RCC 7860 (cell line): Measurements from ENCODE around the gene ACSM2B.
"Not testable (repeated sequence)": the region's sequence is repeated elsewhere in the genome, so short reads cannot be mapped to it uniquely, and the experiment has no call there.

Source experiments
- DNase-seq: peaks from one replicate; pipeline ENCODE4 v3.0.0-alpha.2; 2015; ENCODE audit warnings: low spot score
- FAIRE-seq: peaks from 2 replicates; lab custom pipeline; 2012; peaks lifted over from hg19 to GRCh38; lab: Jason Lieb, UNC

ACSM2B gene

GRCh38 chr16:20540603-20541316 is 35.4 kb downstream of the ACSM2B start:
- FAIRE-seq: not testable (repeated sequence)

GRCh38 chr16:20538687-20539086 is 37.5 kb downstream of the ACSM2B start:
- FAIRE-seq: no peak
- DNase-seq: no peak

More at GRCh38 chr16:20540603-20541316, 35.4 kb downstream of the ACSM2B start:
- DNase-seq: not testable (repeated sequence)

GRCh38 chr16:20538181-20538580 is 38.0 kb downstream of the ACSM2B start:
- DNase-seq (no peak), FAIRE-seq (no peak)

GRCh38 chr16:20536669-20537068 is 39.5 kb downstream of the ACSM2B start:
- DNase-seq: not testable (repeated sequence)

GRCh38 chr16:20532284-20532792 is 43.8 kb downstream of the ACSM2B start:
- DNase-seq, FAIRE-seq: not testable (repeated sequence)

More at GRCh38 chr16:20536669-20537068, 39.5 kb downstream of the ACSM2B start:
- not testable (repeated sequence) for FAIRE-seq

GRCh38 chr16:20531795-20532194 is 44.4 kb downstream of the ACSM2B start:
- not testable (repeated sequence) for FAIRE-seq

GRCh38 chr16:20520103-20520502 is 56.1 kb downstream of the ACSM2B start:
- FAIRE-seq (no peak), DNase-seq (no peak)

More at GRCh38 chr16:20531795-20532194, 44.4 kb downstream of the ACSM2B start:
- DNase-seq: not testable (repeated sequence)

- DNase-seq: no peak
Measured at GRCh38 chr16:20519231-20519630, 56.9 kb downstream of the ACSM2B start.

GRCh38 chr16:20517149-20517548 is 59.0 kb downstream of the ACSM2B start:
- FAIRE-seq: no peak
- DNase-seq: no peak

More at GRCh38 chr16:20519231-20519630, 56.9 kb downstream of the ACSM2B start:
- FAIRE-seq: no peak

- no peak for FAIRE-seq
- DNase-seq: no peak
Measured at GRCh38 chr16:20515688-20516090, 60.5 kb downstream of the ACSM2B start.

GRCh38 chr16:20510323-20510722 is 65.8 kb downstream of the ACSM2B start:
- DNase-seq (no peak), FAIRE-seq (no peak)

- DNase-seq (no peak), FAIRE-seq (no peak)
Measured at GRCh38 chr16:20507280-20507679, 68.9 kb downstream of the ACSM2B start.

- DNase-seq: no peak
- no peak for FAIRE-seq
Measured at GRCh38 chr16:20504418-20504817, 71.7 kb downstream of the ACSM2B start.

GRCh38 chr16:20491448-20491847 is 84.7 kb downstream of the ACSM2B start:
- FAIRE-seq, DNase-seq: not testable (repeated sequence)

GRCh38 chr16:20490994-20491393 is 85.2 kb downstream of the ACSM2B start:
- DNase-seq, FAIRE-seq: not testable (repeated sequence)
